ENCODE data around the gene THSD4. TPM values are rescaled to one million over a fixed set of nuclear protein-coding genes. Genes with fewer than 3 reads are reported as not detected.

The THSD4 gene
- total and polyA plus RNA-seq, 2 of the 8 experiments (the other 6 are each of a cell fraction or from before 2014, with no cell fraction given), result 2.5 to 6.2 TPM

GRCh38 chr15:71226536-71227455 lies 111.5 kb downstream of the THSD4 start (continued):
- TF ChIP-seq CBX8 (IDR thresholded peaks at IDR 0.05; ENCODE audit: borderline replicate concordance, low read depth, low read length), result no peak

Data from H1 (cell line).